B cell (primary cell): ENCODE measurements around the gene CNGA2.

Source experiments
- EZH2 ChIP-seq: IDR thresholded peaks from 2 replicates; pipeline ENCODE4 v1.6.1; 2012; ENCODE audit warnings: borderline replicate concordance, low read depth, mild to moderate bottlenecking, moderate library complexity, low read length; ENCODE audit not compliant: insufficient read depth, poor library complexity, severe bottlenecking
- TF ChIP-seq, protein P1 (sequence below): fragments of 200-600 bp; IDR thresholded peaks from one replicate; pipeline ENCODE4 v1.8.0; 2022; ENCODE audit warnings: antibody characterized with exemption, mild to moderate bottlenecking

GRCh38 chrX:151726751-151727150 is 7.8 kb upstream of the CNGA2 start:
- TF ChIP-seq, protein P1, sequence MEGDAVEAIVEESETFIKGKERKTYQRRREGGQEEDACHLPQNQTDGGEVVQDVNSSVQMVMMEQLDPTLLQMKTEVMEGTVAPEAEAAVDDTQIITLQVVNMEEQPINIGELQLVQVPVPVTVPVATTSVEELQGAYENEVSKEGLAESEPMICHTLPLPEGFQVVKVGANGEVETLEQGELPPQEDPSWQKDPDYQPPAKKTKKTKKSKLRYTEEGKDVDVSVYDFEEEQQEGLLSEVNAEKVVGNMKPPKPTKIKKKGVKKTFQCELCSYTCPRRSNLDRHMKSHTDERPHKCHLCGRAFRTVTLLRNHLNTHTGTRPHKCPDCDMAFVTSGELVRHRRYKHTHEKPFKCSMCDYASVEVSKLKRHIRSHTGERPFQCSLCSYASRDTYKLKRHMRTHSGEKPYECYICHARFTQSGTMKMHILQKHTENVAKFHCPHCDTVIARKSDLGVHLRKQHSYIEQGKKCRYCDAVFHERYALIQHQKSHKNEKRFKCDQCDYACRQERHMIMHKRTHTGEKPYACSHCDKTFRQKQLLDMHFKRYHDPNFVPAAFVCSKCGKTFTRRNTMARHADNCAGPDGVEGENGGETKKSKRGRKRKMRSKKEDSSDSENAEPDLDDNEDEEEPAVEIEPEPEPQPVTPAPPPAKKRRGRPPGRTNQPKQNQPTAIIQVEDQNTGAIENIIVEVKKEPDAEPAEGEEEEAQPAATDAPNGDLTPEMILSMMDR, result no peak
- no peak for TF ChIP-seq EZH2
